HepG2 (cell line): Measurements from ENCODE around the gene WFDC5. TPM values are rescaled to one million over a fixed set of nuclear protein-coding genes. Genes with fewer than 3 reads are reported as not detected.

Source experiments
- ATAC-seq: fragments of 200-7000 bp; cut with Tn5 transposase; 3 replicates; pipeline ENCODE4 v1.9.1; 2020; ENCODE audit warnings: mild to moderate bottlenecking, moderate library complexity
- BruUV-seq: library from RNA; stranded (reverse); fragments of 400-500 nt; replicated peaks from 2 replicates; lab custom pipeline; 2021; lab: Mats Ljungman, UMichigan
- CTCF ChIA-PET: fragments of 300-600 bp; formaldehyde crosslinking; extraction: SDS; loops from one replicate; lab custom pipeline; 2021; ENCODE audit warnings: low total read pairs, inconsistent platforms, low intra/inter-chr PET ratio; lab: Yijun Ruan, JAX
- POLR2A ChIA-PET: fragments of 350-600 bp; sonication (Branson Sonifier 250); formaldehyde crosslinking; loops from one replicate; lab custom pipeline; 2020; ENCODE audit warnings: antibody characterized with exemption, inconsistent platforms; lab: Yijun Ruan, JAX
- DNase-seq: peaks from one replicate; pipeline ENCODE4 v3.0.0-alpha.2; 2015; ENCODE audit warnings: low spot score
- FAIRE-seq: peaks from 3 replicates; lab custom pipeline; 2011; peaks lifted over from hg19 to GRCh38; lab: Jason Lieb, UNC
- H2AFZ ChIP-seq: one replicate; pipeline ENCODE4 v1.6.1; 2011; ENCODE audit warnings: low read length, inconsistent platforms
- H3K27ac ChIP-seq: fragments of 300-600 bp; 3 replicates; pipeline ENCODE4 v1.8.0; 2011; ENCODE audit warnings: mixed run types, mild to moderate bottlenecking, mixed read lengths, low read length, inconsistent platforms; ENCODE audit not compliant: insufficient read depth; ENCODE audit errors: extremely low read length
- H3K27me3 ChIP-seq, 2 experiments: fragments of 200-600 bp in 1 of 2; 2 replicates in 1 of 2; 3 replicates in 1 of 2; pipeline versions ENCODE4 v1.6.0 to v1.8.0; 2011; ENCODE audit warnings: low read length in 2 of 2, mild to moderate bottlenecking in 2 of 2, moderate library complexity in 2 of 2, inconsistent platforms in 1 of 2; ENCODE audit not compliant: insufficient read depth in 2 of 2, control insufficient read depth in 1 of 2
- H3K36me3 ChIP-seq, 2 experiments: fragments of 200-600 bp in 1 of 2; replicated peaks in 1 of 2; 2 replicates in 1 of 2; 3 replicates in 1 of 2; pipeline versions ENCODE4 v1.5.1 to v1.8.0; 2011; ENCODE audit warnings: low read length in 2 of 2, inconsistent platforms in 1 of 2; ENCODE audit not compliant: insufficient read depth in 2 of 2, control insufficient read depth in 1 of 2
- H3K4me1 ChIP-seq: 2 replicates; pipeline ENCODE4 v1.5.1; 2012; ENCODE audit warnings: low read length, inconsistent platforms; ENCODE audit not compliant: insufficient read depth
- H3K4me2 ChIP-seq: 2 replicates; pipeline ENCODE4 v1.6.0; 2011; ENCODE audit warnings: low read depth, low read length, inconsistent platforms
- H3K4me3 ChIP-seq, 3 experiments: fragments of 200-600 bp in 1 of 3; sonication (generic), shearing (Covaris generic) in 1 of 3; replicated peaks in 1 of 3; 2 replicates each; pipeline ENCODE4 v1.5.1; 2011 to 2016; ENCODE audit warnings: low read length in 3 of 3, inconsistent platforms in 2 of 3, low read depth in 2 of 3, mild to moderate bottlenecking in 2 of 3, control low read depth in 1 of 3, mixed read lengths in 1 of 3; ENCODE audit not compliant: insufficient read depth in 1 of 3
- H3K79me2 ChIP-seq: one replicate; pipeline ENCODE4 v1.6.1; 2011; ENCODE audit warnings: low read length, inconsistent platforms; ENCODE audit not compliant: insufficient read depth
- H3K9ac ChIP-seq: 2 replicates; pipeline ENCODE4 v1.6.0; 2011; ENCODE audit warnings: mild to moderate bottlenecking, low read depth, low read length, inconsistent platforms; ENCODE audit not compliant: insufficient read depth
- H3K9me3 ChIP-seq: 2 replicates; pipeline ENCODE4 v1.5.1; 2012; ENCODE audit warnings: mild to moderate bottlenecking, low read length
- H4K20me1 ChIP-seq: 2 replicates; pipeline ENCODE4 v1.6.0; 2011; ENCODE audit warnings: inconsistent platforms, mild to moderate bottlenecking, low read length, moderate library complexity; ENCODE audit not compliant: insufficient read depth
- BRD4 ChIP-seq: sonication (generic); formaldehyde crosslinking; IDR thresholded peaks from 2 replicates; pipeline ENCODE4 v1.4.0; 2020; ENCODE audit warnings: missing genetic modification reagents
- CREB3 ChIP-seq: sonication (generic); formaldehyde crosslinking; IDR thresholded peaks from 2 replicates; pipeline ENCODE4 v1.5.0; 2020; ENCODE audit warnings: missing genetic modification reagents
- HNF1A ChIP-seq, 2 experiments: sonication (generic) in 1 of 2; formaldehyde crosslinking in 1 of 2; IDR thresholded peaks; 2 replicates each; pipeline versions ENCODE4 v1.4.0 to v1.6.1; 2016 to 2020; ENCODE audit warnings: borderline replicate concordance in 1 of 2, low read depth in 1 of 2, mild to moderate bottlenecking in 1 of 2, missing genetic modification reagents in 1 of 2
- HOXA5 ChIP-seq: sonication (generic); formaldehyde crosslinking; IDR thresholded peaks from 2 replicates; pipeline ENCODE4 v1.4.0; 2020; ENCODE audit warnings: missing genetic modification reagents
- HOXD1 ChIP-seq: sonication (generic); formaldehyde crosslinking; IDR thresholded peaks from 2 replicates; pipeline ENCODE4 v1.5.0; 2020; ENCODE audit warnings: missing genetic modification reagents
- KLF13 ChIP-seq: sonication (generic); formaldehyde crosslinking; IDR thresholded peaks from 2 replicates; pipeline ENCODE4 v1.4.0; 2020; ENCODE audit warnings: mild to moderate bottlenecking, missing genetic modification reagents
- KMT2A ChIP-seq: sonication (generic); formaldehyde crosslinking; IDR thresholded peaks from 2 replicates; pipeline ENCODE4 v1.4.0; 2020; ENCODE audit warnings: missing genetic modification reagents
- TBP ChIP-seq: sonication (generic); formaldehyde crosslinking; IDR thresholded peaks from 2 replicates; pipeline ENCODE4 v1.5.0; 2020; ENCODE audit warnings: missing genetic modification reagents
- ZKSCAN1 ChIP-seq: fragments of 150-350 bp; IDR thresholded peaks from 2 replicates; pipeline ENCODE4 v1.6.1; 2014; ENCODE audit warnings: low read length
- ZMYM2 ChIP-seq: sonication (generic); formaldehyde crosslinking; IDR thresholded peaks from 2 replicates; pipeline ENCODE4 v1.8.0; 2022; ENCODE audit warnings: mild to moderate bottlenecking, missing genetic modification reagents
- ZNF274 ChIP-seq: sonication (generic); formaldehyde crosslinking; IDR thresholded peaks from 2 replicates; pipeline ENCODE4 v1.5.1; 2020; ENCODE audit warnings: mild to moderate bottlenecking, missing genetic modification reagents
- ZNF550 ChIP-seq: sonication (generic); formaldehyde crosslinking; IDR thresholded peaks from 2 replicates; pipeline ENCODE4 v1.4.0; 2020; ENCODE audit warnings: mild to moderate bottlenecking, missing genetic modification reagents, borderline replicate concordance
- ZNF552 ChIP-seq: sonication (generic); formaldehyde crosslinking; IDR thresholded peaks from 2 replicates; pipeline ENCODE4 v1.9.0; 2022; ENCODE audit warnings: missing genetic modification reagents, mild to moderate bottlenecking, borderline replicate concordance
- ZNF556 ChIP-seq: sonication (generic); formaldehyde crosslinking; IDR thresholded peaks from 2 replicates; pipeline ENCODE4 v1.4.0; 2020; ENCODE audit warnings: mild to moderate bottlenecking, missing genetic modification reagents, borderline replicate concordance
- ZNF710 ChIP-seq: sonication (generic); formaldehyde crosslinking; IDR thresholded peaks from 2 replicates; pipeline ENCODE4 v1.5.0; 2020; ENCODE audit warnings: mild to moderate bottlenecking, missing genetic modification reagents, borderline replicate concordance
- ZSCAN29 ChIP-seq: sonication (generic); formaldehyde crosslinking; conservative IDR thresholded peaks from 2 replicates; pipeline ENCODE4 v1.4.0; 2020; ENCODE audit warnings: mild to moderate bottlenecking, missing genetic modification reagents
- in situ Hi-C: cut with HindIII; loops from 2 replicates; pipeline ENCODE4 v1.10.0; 2017; ENCODE audit warnings: low pct_unique_long_range_greater_than_20kb; ENCODE audit not compliant: extremely low pct_ligation_motif_present
- intact Hi-C: fragments of 100-400 bp; cut with micrococcal nuclease; formaldehyde crosslinking; loops from one replicate; pipeline ENCODE4 v1.10.0; 2022; ENCODE audit not compliant: unreplicated experiment
- polyA plus RNA-seq, 8 experiments: library from polyadenylated mRNA; depleted of rRNA in 3 of 8; stranded (reverse) in 7 of 8; unstranded in 1 of 8; fragments of >200 nt; fragmentation: Illumina TruSeq in 4 of 8; extraction: Trizol in 4 of 8; gene quantifications; 2 replicates each; pipeline versions ENCODE4 v1.2.1 to v1.2.3, GENCODE V29; 2011 to 2016; ENCODE audit warnings: low read depth in 4 of 8, missing spikeins in 1 of 8, mixed read lengths in 1 of 8; ENCODE audit not compliant: insufficient read depth in 1 of 8
- total RNA-seq, 5 experiments: library from RNA; depleted of rRNA; stranded (reverse); fragments of >200 nt; fragmentation: Illumina TruSeq; extraction: Trizol; gene quantifications; 2 replicates each; pipeline ENCODE4 v1.2.3, GENCODE V29; 2016; ENCODE audit warnings: low read depth in 1 of 5

The WFDC5 gene
- total and polyA plus RNA-seq, 2 of the 13 experiments (the other 11 are each of a cell fraction or from before 2014, with no cell fraction given), result not detected

- no TSS peak for BruUV-seq
- Histone ChIP-seq H3K4me1 (0 out of 2 replicates have a peak, but pooled peaks cover 5% of the 10 kb centered on the region), H3K27ac (no peak overlapping the region), H3K36me3 (peaks cover 2 to 12% of the 10 kb centered on the region in 2 experiments; a peak in 4 of 5 replicates), H3K4me3 (no peak overlapping the region), H3K27me3 (no peaks in the 10 kb centered on the region), H3K9me3 (no peaks in the 10 kb centered on the region), H3K4me2 (no peak overlapping the region), H3K79me2 (no peaks in the 10 kb centered on the region), H4K20me1 (no peaks in the 10 kb centered on the region), H2AFZ (no peak overlapping the region), H3K9ac (no peak overlapping the region)
- FAIRE-seq, result no peak
- no peak for ATAC-seq
- CTCF ChIA-PET, result no interaction called here
- POLR2A ChIA-PET, result no interaction called here
- in situ Hi-C loops (no loop called here), intact Hi-C loops (no loop called here)
- no peak for DNase-seq
- TF ChIP-seq HOXD1 (CRISPR knock-in tag), result no peak
- TF ChIP-seq BRD4 (CRISPR knock-in tag), result no peak
- no peak for TF ChIP-seq ZNF274 (CRISPR knock-in tag)
- TF ChIP-seq TBP (CRISPR knock-in tag), result no peak
- TF ChIP-seq ZMYM2, result no peak
- no peak for TF ChIP-seq ZKSCAN1
- no peak for TF ChIP-seq ZSCAN29 (CRISPR knock-in tag)
- no peak for TF ChIP-seq ZNF710 (CRISPR knock-in tag)
- no peak for TF ChIP-seq HNF1A (IDR thresholded peaks at IDR 0.05; ENCODE audit: low read depth)
- no peak for TF ChIP-seq HNF1A (CRISPR knock-in tag; IDR thresholded peaks at IDR 0.05; ENCODE audit: borderline replicate concordance)
- no peak for TF ChIP-seq ZNF556
- TF ChIP-seq ZNF550 (CRISPR knock-in tag), result no peak
- TF ChIP-seq KMT2A (CRISPR knock-in tag), result no peak
- no peak for TF ChIP-seq KLF13 (CRISPR knock-in tag)
- no peak for TF ChIP-seq ZNF552 (CRISPR knock-in tag)
- no peak for TF ChIP-seq HOXA5
- no peak for TF ChIP-seq CREB3 (CRISPR knock-in tag)
These were observed 50.2 kb downstream of the WFDC5 start for GRCh38 chr20:45064812-45065211.
